ENCODE results near the gene ZNF8.
A peak's percentile ranks its signal among the peaks of the same experiment; 100 is the strongest.

ZNF8 gene

DNA sequence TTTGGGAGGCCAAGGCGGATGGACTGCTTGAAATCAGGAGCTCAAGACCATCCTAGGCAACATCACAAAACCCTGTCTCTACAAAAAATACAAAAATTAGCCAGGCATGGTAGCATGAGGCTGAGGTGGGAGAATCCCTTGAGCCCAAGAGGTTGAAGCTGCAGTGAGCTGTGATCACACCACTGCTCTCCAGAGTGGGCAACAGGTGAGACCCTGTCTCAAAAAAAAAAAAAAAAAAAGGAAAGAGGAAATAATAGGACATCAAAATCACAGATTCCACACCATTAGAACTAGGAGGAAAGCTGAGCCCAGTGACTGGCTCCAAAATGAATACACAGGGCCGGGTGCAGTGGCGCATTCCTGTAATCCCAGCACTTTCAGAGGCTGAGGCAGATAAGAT lies 3.2 kb upstream of the ZNF8 start:
- Histone ChIP-seq H3K4me3 (ENCODE audit: low read length, poor library complexity, severe bottlenecking) (no peak overlapping the region), H3K9me3 (ENCODE audit: insufficient read depth, low read depth, low read length) (peaks cover 1% of the 10 kb centered on the region; the same call in 1 of the 2 replicates), H2AFZ (ENCODE audit: low read length) (no peak overlapping the region), H3K4me2 (ENCODE audit: low read depth, low read length, poor library complexity, severe bottlenecking) (no peak overlapping the region), H3K4me1 (ENCODE audit: insufficient read depth, low read length, poor library complexity, severe bottlenecking) (peaks cover 14% of the 10 kb centered on the region), H3F3A (ENCODE audit: low read depth) (no peaks in the 10 kb centered on the region), H3K9ac (ENCODE audit: low read depth, low read length, poor library complexity, severe bottlenecking) (no peak overlapping the region), H3K9me2 (replicated peaks; ENCODE audit: low read depth, low read length) (no peaks in the 10 kb centered on the region), H3K36me3 (ENCODE audit: insufficient read depth, low read length) (0 out of 2 replicates have a peak, but pooled peaks cover 10% of the 10 kb centered on the region), H4K20me1 (ENCODE audit: insufficient read depth, low read length, poor library complexity, severe bottlenecking) (peaks cover 9% of the 10 kb centered on the region), H3K79me2 (ENCODE audit: insufficient read depth, low read length) (peaks cover 28% of the 10 kb centered on the region), H3K27me3 (ENCODE audit: insufficient read depth, low read length, poor library complexity, severe bottlenecking) (no peaks in the 10 kb centered on the region)
- no peak for TF ChIP-seq EZH2phosphoT487 (IDR thresholded peaks at IDR 0.05; ENCODE audit: borderline replicate concordance)

DNA sequence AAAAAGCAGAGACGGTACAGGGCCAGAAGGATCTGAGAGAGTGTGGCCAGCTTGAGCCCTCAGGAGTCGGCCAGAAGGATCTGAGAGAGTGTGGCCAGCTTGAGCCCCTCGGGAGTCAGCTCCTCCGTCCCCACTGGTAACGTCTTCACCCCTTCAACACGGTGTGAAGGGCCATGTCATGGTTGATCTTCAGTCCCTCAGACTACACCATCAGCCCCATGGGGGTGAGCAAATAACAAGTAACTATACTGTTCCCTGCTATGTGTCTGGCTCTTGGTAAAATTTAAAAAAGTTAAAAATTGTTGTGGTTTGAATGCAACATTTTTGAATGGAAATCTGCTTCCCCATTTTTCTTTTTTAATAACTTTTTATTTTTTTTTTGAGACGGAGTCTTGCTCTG lies 1.6 kb upstream of the ZNF8 start:
- Histone ChIP-seq H3K4me1 (ENCODE audit: insufficient read depth, low read length, poor library complexity, severe bottlenecking) (peaks cover 30% of the 10 kb centered on the region), H3K4me2 (ENCODE audit: low read depth, low read length, poor library complexity, severe bottlenecking) (peak overlapping the region; percentile 73), H3K9me2 (replicated peaks; ENCODE audit: low read depth, low read length) (no peaks in the 10 kb centered on the region), H3K9me3 (ENCODE audit: insufficient read depth, low read depth, low read length) (no peaks in the 10 kb centered on the region), H3K9ac (ENCODE audit: low read depth, low read length, poor library complexity, severe bottlenecking) (no peak overlapping the region), H3K79me2 (ENCODE audit: insufficient read depth, low read length) (peaks cover 45% of the 10 kb centered on the region), H3K36me3 (ENCODE audit: insufficient read depth, low read length) (no peaks in the 10 kb centered on the region), H2AFZ (ENCODE audit: low read length) (no peak overlapping the region), H4K20me1 (ENCODE audit: insufficient read depth, low read length, poor library complexity, severe bottlenecking) (peaks cover 24% of the 10 kb centered on the region), H3K27me3 (ENCODE audit: insufficient read depth, low read length, poor library complexity, severe bottlenecking) (no peaks in the 10 kb centered on the region), H3F3A (ENCODE audit: low read depth) (no peaks in the 10 kb centered on the region), H3K4me3 (ENCODE audit: low read length, poor library complexity, severe bottlenecking) (no peak overlapping the region)
- TF ChIP-seq, protein P1, sequence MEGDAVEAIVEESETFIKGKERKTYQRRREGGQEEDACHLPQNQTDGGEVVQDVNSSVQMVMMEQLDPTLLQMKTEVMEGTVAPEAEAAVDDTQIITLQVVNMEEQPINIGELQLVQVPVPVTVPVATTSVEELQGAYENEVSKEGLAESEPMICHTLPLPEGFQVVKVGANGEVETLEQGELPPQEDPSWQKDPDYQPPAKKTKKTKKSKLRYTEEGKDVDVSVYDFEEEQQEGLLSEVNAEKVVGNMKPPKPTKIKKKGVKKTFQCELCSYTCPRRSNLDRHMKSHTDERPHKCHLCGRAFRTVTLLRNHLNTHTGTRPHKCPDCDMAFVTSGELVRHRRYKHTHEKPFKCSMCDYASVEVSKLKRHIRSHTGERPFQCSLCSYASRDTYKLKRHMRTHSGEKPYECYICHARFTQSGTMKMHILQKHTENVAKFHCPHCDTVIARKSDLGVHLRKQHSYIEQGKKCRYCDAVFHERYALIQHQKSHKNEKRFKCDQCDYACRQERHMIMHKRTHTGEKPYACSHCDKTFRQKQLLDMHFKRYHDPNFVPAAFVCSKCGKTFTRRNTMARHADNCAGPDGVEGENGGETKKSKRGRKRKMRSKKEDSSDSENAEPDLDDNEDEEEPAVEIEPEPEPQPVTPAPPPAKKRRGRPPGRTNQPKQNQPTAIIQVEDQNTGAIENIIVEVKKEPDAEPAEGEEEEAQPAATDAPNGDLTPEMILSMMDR (conservative IDR thresholded peaks at IDR 0.05; ENCODE audit: low read length) = no peak
- no peak for TF ChIP-seq EZH2phosphoT487 (IDR thresholded peaks at IDR 0.05; ENCODE audit: borderline replicate concordance)

DNA sequence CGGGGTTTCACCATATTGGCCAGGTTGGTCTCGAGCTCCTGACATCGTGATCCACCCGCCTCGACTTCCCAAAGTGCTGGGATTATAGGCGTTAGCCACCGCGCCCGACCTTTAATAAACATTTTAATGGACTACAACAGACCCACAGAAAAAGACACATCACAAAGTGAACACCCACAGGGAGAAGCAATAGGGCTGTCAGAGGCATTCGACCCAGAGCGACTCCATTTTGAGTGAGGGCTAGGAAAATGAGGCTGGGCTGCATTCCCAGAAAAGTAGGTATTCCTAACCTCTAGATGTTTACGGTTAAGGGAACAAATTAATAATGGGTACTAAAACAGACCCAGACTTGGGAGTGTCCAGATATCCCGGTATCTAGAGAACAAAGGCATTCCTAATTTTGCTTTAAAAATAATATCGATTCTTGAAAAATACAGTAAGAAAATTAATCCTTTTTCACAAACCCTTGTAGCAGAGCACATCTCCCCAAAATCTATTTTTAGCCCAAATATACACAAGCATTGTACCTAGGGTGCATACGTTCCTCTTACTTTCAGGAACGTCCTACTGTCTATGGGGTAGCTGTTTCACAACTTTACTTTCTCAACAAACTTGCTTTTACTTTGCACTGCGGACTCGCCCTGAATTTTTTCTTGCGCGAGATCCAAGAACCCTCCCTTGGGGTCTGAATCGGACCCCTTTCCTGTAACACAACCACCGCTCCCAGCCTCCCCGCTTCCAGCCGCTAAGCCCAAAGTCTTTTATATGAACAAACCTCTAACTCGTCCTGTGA lies 811 bp upstream of the ZNF8 start:
- no peaks in the 10 kb centered on the region for H3F3A ChIP-seq (ENCODE audit: low read depth)
- peaks cover 30% of the 10 kb centered on the region for H3K4me1 ChIP-seq (ENCODE audit: insufficient read depth, low read length, poor library complexity, severe bottlenecking)
- H4K20me1 ChIP-seq (ENCODE audit: insufficient read depth, low read length, poor library complexity, severe bottlenecking) = peaks cover 32% of the 10 kb centered on the region
- no peaks in the 10 kb centered on the region for H3K9me2 ChIP-seq (replicated peaks; ENCODE audit: low read depth, low read length)
- peak overlapping the region; percentile 82 for H3K4me3 ChIP-seq (ENCODE audit: low read length, poor library complexity, severe bottlenecking)
- H3K4me2 ChIP-seq (ENCODE audit: low read depth, low read length, poor library complexity, severe bottlenecking) = peak overlapping the region; percentile 73
- peak overlapping the region; percentile 71 for H2AFZ ChIP-seq (ENCODE audit: low read length)
- H3K27me3 ChIP-seq (ENCODE audit: insufficient read depth, low read length, poor library complexity, severe bottlenecking) = no peaks in the 10 kb centered on the region
- peak overlapping the region; percentile 82 for H3K9ac ChIP-seq (ENCODE audit: low read depth, low read length, poor library complexity, severe bottlenecking)
- peaks cover 51% of the 10 kb centered on the region for H3K79me2 ChIP-seq (ENCODE audit: insufficient read depth, low read length)
- no peaks in the 10 kb centered on the region for H3K9me3 ChIP-seq (ENCODE audit: insufficient read depth, low read depth, low read length)
- no peak for TF ChIP-seq EZH2phosphoT487 (IDR thresholded peaks at IDR 0.05; ENCODE audit: borderline replicate concordance)
- TF ChIP-seq, protein P1 (conservative IDR thresholded peaks at IDR 0.05; ENCODE audit: low read length) = no peak
- no peaks in the 10 kb centered on the region for H3K36me3 ChIP-seq (ENCODE audit: insufficient read depth, low read length)

Data from Loucy (cell line).